Dermis blood vessel endothelial cell (primary cell): ENCODE measurements around the gene KCNJ18. TPM values are rescaled to one million over a fixed set of nuclear protein-coding genes. Genes with fewer than 3 reads are reported as not detected.
"Not testable (repeated sequence)": the region's sequence is repeated elsewhere in the genome, so short reads cannot be mapped to it uniquely, and the experiment has no call there.

Experiments
- DNase-seq: peaks from one replicate; pipeline ENCODE4 v3.0.0; 2010
- total RNA-seq: library from RNA; depleted of rRNA; stranded (reverse); fragments of >200 nt; gene quantifications from 2 replicates; pipeline ENCODE4 v1.2.3, GENCODE V29; 2014

The KCNJ18 gene
- total RNA-seq, 1 donor from 2014 or later = not detected

DNA sequence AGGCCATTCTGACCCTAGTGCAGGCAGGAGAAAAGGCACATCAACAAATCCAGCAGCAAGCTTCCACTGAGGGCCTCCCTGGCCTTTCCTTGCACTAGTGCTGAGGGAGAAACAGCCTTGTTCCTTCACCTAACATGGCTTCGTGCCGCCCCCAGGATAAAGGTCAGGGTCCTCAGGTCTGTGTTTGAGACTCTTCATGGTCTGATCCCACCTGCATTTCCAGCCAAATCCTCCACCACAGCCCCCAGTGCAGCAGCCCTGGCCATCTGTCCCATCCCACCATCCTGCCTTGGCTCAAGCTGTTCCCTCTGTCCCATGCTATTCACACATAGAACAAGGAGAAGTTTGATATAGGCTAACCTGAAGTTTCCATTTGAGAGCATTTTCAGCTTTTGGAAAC, 20.9 kb upstream of the KCNJ18 start:
- DNase-seq = not testable (repeated sequence)

DNA sequence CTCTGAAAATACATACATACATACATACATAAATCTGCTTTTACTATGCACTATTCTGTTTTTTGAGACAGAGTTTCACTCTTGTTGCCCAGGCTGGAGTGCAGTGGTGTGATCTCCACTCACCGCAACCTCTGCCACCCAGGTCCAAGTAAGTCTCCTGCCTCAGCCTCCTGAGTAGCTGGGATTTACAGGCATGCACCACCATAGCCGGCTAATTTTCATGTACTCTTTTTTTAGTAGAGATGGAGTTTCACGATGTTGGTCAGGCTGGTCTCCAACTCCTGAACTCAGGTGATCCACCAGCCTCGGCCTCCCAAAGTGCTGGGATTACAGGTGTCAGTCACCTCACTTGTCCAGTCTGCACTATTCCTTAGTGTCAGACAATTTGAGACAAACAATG, 20.5 kb upstream of the KCNJ18 start:
- DNase-seq = not testable (repeated sequence)

DNA sequence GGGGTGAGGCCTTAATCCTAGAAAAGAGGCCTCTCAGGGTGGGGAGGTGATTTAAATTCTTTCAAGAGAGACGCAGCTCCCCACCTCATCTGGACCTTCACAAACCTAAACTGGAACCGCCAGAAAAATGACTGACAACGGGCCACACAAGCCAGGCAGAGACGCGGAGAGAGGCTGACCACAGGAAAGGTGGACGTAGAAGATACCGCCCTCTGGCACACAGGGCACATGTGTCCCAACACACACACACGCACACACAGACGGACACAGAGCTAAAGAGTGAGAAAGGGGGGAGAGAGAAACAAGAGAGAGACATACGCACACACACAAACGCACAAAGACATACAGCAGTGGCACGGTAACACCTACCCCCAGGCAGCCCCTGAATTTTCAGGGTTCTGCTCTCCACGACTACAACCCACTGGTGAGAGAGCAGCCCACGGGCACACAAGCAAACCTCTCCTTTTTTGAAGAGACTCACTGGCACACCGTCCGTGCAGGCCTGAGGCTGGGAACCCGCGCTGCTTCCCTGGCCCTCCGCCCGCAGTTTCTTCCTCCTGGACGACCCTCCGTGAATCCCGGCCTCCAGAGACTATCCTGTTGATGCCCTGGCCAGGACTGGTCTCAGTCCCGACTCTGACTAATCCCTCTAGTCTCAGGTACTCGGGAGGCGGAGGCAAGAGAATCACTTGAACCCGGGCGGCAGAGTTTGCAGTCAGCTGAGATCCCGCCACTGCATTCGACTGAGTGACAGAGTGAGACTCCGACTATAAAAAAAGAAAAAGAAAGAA, 18.7 kb upstream of the KCNJ18 start:
- not testable (repeated sequence) for DNase-seq

DNA sequence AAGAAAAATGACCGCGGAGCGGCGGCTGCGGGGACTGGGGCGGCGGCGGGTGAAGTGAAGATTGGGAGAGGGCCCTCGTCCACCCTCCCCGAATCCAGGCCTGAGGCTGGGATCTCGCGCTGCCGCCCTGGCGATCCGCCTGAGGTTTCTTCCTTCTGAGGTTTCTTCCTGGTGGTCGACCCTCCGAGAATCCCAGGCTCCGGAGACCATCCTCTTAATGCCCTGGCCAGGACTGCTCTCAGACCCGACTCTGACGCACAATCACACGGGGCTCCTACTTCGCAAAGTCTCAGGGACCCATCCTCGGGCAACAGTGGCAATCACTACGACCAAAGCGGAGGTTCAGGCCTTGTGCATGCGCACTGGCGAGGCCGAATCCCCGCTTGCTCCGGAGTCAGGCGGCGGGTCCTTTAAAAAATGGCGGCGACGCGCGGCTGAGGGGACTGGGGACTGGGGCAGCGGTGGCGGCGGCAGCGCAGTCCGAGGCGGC, 18.0 kb upstream of the KCNJ18 start:
- DNase-seq = no peak

DNA sequence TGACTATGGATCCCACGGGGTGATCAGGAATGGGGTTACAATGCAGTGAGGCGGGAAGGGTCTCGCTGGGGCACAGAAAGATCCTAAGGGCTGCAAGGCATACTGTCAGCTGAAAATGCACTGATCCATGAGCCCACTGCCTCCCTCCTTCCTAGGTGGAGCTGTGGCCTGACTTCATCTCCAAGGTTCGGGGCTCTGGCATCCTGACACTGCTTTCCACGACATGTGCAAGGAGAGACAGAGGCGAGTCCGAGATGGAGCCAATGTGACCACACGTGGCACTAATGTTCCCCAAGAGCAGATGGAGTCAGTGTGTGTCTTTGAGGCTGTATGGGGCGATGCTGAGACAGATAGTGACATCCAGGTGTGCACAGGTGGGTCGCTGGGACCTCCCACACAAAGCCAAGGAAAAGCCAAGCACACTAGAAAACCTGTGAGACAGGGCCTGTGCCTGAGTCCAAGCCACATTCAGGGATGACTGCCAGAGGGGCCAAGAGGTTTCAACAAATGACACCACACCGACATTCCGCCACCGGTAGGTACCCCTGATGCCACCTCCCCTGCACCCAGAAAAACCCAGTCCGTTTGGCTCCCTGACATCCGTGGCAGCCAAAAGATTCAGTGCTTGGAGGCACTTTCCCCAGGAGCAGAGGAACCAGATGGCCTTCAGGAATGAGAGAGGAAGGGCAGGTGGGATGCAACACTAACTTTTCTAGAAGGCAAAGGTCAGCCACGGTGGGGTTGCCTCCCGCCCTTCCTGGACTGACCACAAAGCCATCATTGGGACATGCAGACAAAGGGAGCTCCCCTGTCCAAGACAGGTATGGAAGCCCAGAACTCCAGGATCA, 17.2 kb upstream of the KCNJ18 start:
- DNase-seq = not testable (repeated sequence)

DNA sequence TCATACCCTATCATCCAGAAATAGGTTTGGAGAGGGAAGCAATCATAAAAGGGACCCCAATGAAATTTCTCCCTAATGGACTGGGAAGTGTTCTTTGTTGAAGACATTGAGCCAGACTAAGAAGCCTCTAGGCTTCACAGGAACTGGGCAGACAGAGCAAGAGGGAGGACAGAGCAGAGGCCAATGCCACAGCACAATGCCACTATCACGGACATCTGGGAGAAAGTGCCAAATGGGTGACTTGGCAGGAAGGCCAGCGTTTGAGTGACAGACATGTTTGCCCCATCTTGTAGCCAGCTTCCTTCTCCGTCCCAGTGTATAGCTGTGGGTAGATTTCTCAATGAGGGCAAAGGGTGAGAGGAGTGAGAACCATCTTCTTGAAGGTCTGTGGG, 16.6 kb upstream of the KCNJ18 start:
- DNase-seq = not testable (repeated sequence)

DNA sequence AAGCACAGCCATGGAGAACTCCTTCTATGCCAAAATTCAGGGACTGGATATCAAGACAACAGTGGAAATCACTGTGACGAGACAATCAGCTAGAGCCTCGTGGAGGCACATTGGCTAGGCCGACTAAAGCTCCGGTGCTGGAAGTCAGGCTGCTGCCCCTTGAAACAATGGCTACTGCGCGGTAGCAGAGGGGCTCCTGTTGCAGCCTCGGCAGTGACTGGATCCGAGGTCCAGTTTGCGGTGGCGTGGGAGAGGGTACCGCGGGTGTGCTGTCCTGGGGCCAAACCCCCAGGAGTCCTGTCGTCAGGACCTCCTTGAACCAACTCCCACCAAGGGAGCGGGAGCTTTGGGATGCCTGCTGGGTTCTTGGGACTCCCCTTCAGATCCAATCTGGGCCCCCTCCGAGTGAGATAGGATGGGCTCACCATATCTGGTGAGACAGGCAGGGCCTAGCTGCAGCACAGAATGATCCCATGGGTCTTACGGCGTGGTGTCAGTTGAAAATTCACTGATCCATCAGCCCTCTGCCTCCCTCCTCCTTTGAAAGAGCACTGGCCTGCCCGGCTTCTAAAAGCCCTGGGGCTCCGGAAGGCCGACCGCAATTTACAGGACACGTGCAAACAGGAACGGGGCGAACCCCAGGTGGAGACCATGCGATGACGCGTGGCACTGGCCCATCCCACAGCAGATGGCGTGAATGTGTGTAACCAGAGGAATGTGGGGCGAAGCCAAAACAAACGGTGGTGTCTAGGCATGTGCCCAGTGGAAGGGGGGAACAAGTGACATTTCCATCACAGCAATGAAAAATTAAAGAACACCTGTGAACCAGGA, 15.8 kb upstream of the KCNJ18 start:
- no peak for DNase-seq

DNA sequence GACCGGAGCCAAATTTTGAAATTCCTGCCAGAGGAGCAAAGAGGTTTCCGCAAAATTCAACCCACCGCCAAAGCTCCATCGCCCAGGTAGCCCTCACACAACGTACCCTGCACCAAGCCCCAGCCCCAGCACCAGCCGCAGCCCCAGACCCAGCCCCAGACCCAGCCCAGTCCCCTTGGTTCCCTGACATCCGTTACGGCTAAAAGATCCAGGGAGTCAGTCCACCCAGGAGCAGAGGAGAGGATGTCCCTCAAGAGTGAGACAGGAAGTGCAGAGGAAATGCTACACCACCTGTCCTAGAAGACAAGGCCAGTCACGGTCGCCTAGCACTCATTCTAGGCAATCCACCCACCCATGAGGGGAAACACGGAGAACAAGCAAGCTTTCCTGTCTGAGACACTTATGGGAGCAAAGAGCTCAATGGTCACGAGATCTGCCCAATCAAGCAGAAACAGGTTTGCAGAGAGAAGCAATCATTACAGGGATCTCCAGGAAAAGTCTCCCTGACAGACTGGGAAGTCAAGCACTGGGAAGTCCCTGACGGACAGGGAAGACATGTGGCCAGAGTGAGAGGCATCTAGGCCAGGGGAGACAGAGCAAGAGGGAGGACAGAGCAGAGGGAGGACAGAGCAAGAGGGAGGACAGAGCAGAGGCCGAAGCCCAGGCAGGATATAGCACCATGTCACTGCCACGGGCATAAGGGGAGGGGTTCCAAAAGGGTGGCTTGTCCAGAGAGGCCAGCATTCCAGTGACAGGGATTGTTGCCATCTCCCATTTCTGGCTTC, 15.0 kb upstream of the KCNJ18 start:
- no peak for DNase-seq

DNA sequence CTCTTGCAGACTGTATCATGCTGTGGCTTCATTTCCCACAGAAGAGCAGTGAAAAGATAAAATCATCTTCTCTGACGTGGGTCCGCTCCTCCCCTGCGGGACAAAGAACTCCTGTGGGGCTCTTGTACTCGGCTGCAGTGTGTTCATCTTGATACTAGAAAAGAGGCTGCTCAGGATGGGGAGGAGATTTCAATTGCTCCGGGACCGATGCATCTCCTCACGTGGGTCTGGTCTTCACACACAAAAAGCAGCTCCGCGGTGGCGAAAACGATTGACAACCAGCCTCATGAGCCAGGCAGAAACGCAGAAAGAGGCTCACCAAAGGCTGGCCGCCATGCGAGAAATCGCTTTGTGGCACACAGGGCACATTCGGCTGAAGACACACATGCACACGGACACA, 14.4 kb upstream of the KCNJ18 start:
- no peak for DNase-seq

DNA sequence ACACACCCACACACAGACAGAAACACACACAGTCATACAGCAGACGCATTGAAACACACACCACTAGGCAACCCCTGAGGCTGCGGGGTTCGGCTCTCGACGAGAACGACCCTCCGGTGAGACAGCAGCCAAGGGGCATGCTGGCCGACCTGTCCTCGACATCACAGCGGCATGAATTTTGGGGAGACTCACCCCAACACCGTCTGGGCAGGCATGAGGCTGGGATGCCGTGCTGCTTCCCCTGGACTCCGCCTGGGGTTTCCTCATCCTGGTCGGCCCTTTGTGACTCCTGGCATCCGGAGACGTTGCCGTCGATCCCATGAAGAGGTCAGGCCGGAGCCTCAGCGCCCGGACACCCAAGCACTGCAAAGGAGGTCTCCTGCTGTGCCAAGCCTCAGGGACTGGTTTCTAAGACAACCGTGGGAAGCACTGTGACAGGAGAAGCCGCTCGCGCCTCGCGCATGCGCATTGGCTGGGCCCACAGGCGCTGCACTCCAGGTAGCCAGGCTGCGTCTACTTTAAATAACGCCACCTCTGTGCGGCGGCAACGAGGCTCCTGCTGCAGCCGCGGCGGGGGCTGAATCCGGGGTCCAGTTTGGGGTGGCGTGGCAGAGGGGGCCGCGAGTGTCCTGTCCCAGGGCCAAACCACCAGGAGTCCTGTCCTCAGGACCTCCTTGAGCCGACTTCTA, 13.8 kb upstream of the KCNJ18 start:
- no peak for DNase-seq

DNA sequence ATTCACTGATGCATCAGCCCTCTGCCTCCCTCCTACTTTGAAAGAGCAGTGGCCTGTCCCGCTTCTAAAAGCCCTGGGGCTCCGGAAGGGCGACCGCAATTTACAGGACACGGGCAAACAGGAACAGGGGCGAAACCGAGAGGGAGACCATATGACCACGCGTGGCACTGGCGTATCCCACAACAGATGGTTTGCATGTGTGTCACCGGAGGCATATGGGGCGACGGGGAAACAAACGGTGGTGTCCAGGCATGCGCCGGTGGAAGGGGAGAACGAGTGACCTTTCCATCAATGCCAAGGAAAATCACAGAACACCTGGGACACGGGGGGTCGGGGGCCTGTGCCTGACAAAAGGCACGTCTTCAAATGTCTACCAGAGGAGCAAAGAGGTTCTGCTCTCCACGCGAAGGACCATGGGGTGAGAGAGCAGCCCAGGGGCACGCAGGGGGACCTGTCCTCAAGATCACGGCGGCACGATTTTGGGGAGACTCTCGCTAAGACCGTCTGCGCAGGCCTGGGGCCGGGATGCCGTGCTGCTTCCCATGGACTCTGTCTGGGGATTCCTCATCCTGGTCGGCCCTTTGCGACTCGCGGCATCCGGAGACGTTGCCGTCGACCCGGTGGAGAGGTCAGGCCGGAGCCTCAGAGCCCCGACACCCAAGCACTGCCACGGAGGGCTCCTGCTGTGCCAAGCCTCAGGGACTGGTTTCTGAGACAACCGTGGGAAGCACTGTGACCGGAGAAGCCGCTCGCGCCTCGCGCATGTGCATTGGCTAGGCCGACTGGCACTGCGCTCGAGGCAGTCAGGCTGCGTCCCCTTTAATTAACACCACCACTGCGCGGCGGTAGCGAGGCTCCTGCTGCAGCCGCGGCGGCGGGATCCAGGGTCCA, 12.8 kb upstream of the KCNJ18 start:
- DNase-seq = no peak

DNA sequence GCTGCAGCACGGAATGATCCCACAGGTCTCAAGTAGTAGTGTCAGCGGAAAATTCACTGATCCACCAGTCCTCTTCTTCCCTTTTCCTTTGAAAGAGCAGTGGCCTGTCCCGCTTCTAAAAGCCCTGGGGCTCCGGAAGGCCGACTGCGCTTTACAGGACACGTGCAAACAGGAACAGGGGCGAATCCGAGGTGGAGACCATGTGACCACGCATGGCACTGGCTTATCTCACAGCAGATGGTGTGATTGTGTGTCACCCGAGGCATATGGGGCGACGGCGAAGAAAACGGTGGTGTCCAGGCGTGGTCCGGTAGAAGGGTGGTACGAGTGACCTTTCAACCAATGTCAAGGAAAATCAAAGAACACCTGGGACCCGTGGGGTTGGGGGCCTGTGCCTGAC, 12.0 kb upstream of the KCNJ18 start:
- DNase-seq = no peak

DNA sequence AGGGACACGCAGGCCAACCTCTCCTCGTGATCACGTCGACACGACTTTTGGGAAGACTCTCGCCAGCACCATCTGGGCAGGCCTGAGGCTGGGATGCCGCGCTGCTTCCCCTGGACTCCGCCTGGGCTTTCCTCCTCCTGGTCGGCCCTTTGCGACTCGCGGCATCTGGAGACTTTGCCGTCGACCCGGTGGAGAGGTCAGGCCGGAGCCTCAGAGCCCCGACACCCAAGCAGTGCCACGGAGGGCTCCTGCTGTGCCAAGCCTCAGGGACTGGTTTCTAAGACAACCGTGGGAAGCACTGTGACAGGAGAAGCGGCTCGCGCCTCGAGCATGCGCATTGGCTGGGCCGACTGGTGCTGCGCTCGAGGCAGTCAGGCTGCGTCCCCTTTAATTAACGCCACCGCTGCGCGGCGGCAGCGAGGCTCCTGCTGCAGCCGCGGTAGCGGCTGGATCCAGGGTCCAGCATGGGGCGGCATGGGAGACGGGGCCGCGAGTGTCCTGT, 11.4 kb upstream of the KCNJ18 start:
- DNase-seq = not testable (repeated sequence)

DNA sequence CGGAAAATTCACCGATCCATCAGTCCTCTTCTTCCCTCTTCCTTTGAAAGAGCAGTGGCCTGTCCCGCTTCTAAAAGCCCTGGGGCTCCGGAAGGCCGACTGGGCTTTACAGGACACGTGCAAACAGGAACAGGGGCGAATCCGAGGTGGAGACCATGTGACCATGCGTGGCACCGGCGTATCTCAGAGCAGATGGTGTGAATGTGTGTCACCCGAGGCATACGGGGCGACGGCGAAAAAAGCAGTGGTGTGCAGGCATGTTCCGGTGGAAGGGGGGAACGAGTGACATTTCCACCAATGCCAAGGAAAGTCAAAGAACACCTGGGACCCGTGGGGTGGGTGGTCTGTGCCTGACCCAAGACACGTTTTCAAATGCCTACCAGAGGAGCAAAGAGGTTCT, 10.7 kb upstream of the KCNJ18 start:
- DNase-seq = not testable (repeated sequence)

DNA sequence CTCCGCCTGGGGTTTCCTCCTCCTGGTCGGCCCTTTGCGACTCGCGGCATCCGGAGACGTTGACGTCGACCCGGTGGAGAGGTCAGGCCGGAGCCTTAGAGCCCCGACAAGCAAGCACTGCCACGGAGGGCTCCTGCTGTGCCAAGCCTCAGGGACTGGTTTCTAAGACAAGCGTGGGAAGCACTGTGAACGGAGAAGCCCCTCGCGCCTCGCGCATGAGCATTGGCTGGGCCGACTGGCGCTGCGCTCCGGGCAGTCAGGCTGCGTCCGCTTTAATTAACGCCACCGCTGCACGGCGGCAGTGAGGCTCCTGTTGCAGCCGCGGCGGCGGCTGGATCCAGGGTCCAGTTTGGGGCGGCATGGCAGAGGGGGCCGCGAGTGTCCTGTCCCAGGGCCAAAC, 10.2 kb upstream of the KCNJ18 start:
- not testable (repeated sequence) for DNase-seq

DNA sequence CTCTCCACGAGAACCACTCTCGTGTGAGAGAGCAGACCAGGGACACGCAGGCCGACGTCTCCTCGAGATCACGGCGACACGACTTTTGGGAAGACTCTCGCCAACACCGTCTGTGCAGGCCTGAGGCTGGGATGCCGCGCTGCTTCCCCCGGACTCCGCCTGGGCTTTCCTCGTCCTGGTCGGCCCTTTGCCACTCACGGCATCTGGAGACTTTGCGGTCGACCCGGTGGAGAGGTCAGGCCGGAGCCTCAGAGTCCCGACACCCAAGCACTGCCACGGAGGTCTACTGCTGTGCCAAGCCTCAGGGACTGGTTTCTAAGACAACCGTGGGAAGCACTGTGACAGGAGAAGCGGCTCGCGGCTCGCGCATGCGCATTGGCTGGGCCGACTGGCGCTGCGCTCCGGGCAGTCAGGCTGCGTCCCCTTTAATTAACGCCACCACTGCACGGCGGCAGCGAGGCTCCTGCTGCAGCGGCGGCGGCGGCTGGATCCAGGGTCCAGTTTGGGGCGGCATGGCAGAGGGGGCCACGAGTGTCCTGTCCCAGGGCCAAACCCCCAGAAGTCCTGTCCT, 9.1 kb upstream of the KCNJ18 start:
- not testable (repeated sequence) for DNase-seq

DNA sequence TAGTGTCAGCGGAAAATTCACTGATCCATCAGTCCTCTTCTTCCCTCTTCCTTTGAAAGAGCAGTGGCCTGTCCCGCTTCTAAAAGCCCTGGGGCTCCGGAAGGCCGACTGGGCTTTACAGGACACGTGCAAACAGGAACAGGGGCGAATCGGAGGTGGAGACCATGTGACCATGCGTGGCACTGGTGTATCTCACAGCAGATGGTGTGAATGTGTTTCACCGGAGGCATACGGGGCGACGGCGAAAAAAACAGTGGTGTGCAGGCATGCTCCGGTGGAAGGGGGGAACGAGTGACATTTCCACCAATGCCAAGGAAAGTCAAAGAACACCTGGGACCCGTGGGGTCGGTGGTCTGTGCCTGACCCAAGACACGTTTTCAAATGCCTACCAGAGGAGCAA, 8.4 kb upstream of the KCNJ18 start:
- not testable (repeated sequence) for DNase-seq

DNA sequence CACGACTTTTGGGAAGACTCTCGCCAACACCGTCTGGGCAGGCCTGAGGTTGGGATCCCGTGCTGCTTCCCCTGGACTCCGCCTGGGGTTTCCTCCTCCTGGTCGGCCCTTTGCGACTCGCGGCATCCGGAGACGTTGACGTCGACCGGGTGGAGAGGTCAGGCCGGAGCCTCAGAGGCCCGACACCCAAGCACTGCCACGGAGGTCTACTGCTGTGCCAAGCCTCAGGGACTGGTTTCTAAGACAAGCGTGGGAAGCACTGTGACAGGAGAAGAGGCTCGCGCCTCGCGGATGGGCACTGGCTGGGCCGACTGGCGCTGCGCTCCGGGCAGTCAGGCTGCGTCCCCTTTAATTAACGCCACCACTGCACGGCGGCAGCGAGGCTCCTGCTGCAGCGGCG, 7.9 kb upstream of the KCNJ18 start:
- not testable (repeated sequence) for DNase-seq

DNA sequence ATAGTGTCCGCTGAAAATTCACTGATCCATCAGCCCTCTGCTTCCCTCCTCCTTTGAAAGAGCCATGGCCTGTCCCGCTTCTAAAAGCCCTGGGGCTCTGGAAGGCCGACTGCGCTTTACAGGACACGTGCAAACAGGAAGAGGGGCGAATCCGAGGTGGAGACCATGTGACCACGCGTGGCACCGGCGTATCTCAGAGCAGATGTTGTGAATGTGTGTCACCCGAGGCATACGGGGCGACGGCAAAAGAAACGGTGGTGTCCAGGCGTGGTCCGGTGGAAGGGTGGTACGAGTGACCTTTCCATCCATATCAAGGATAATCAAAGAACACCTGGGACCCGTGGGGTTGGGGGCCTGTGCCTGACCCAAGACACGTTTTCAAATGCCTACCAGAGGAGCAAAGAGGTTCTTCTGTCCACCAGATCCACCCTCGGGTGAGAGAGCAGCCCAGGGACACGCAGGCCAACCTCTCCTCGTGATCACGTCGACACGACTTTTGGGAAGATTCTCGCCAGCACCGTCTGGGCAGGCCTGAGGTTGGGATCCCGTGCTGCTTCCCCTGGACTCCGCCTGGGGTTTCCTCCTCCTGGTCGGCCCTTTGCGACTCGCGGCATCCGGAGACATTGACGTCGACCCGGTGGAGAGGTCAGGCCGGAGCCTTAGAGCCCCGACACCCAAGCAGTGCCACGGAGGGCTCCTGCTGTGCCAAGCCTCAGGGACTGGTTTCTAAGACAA, 7.1 kb upstream of the KCNJ18 start:
- DNase-seq = not testable (repeated sequence)
